ENCODE results near the gene NPPB.

DNA sequence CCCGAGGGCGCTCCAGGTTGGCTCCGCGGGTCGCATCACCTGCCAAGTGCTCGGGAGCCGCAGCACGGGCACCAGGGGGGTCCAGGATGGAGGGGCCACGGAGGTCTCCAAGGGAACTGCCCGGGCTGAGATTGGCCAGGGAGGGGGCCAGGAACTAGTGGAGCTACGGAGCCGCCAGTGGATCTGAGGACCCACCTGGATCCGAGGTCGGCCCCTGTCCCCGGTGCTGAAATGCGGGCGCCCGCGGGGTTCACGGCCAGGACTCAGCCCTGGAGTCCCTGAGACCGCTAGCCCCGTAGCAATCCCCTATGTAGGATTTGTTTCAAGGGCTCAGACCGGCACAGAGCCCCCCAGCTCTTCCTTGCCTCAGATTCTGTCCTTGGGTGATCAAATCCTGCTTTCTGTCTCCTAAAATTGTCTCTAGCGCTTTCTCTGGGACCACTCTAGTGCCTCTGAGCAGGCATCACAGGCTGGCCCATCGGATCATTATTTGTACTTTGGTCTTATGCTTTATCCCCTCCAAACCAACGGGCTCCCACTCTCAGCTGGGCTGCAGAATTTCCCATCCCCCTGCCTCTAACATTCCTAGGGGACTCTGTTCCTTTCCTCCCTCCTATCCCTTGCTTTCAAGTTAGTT lies 40.2 kb upstream of the NPPB start:
- no peak for TF ChIP-seq CTCF (IDR thresholded peaks at IDR 0.05; ENCODE audit: low read length)
- no peak for TF ChIP-seq EZH2 (IDR thresholded peaks at IDR 0.05; ENCODE audit: borderline replicate concordance, low read length)

All from OCI-LY1 (cell line).